ENCODE results near the gene CNTNAP2. TPM values are rescaled to one million over a fixed set of nuclear protein-coding genes. Genes with fewer than 3 reads are reported as not detected.

The CNTNAP2 gene
- total RNA-seq, 2 donors from 2014 or later: 171 to 228 TPM

DNA sequence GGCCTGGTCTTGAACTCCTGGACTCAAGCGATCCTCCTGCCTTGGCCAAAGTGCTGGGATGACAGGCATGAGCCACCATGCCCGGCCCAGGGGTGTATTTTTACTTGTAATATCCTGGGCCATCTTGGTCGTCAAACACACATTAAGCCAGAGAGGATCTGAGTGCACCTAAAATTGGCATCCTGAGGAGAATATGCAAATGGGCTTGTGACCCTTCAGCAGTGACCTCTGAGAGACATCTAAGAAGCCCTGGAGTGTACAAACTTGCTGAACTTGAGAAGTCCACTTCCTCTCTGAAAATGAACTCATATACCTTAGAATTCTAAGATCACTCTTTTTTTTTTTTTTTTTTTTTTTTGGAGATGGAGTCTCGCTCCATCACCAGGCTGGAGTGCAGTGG lies 2102.0 kb downstream of the CNTNAP2 start:
- no peaks in the 10 kb centered on the region for H3K36me3 Mint-ChIP-seq (ENCODE audit: low read depth)
- WGBS, 2 experiments (ENCODE audit: insufficient coverage in 1 of 2, insufficient read length in 1 of 2): 87 to 96% methylated on average over 4 of the region's 4 CpGs
- no peaks in the 10 kb centered on the region for H3K4me1 ChIP-seq (ENCODE audit: control insufficient read depth, insufficient read depth, low read length)
- H3K4me3 ChIP-seq (ENCODE audit: low read length): no peak overlapping the region
- H3K27ac ChIP-seq (ENCODE audit: low read depth, low read length): no peak overlapping the region
- H3K27ac Mint-ChIP-seq: no peak overlapping the region
- peaks cover 2% of the 10 kb centered on the region for H3K27me3 Mint-ChIP-seq (ENCODE audit: insufficient read depth)
- peaks cover 12% of the 10 kb centered on the region for H3K9me3 Mint-ChIP-seq
- H3K36me3 ChIP-seq (ENCODE audit: control insufficient read depth, insufficient read depth, low read length): no peaks in the 10 kb centered on the region
- H3K9ac ChIP-seq (ENCODE audit: extremely low read depth, low read length, poor library complexity, severe bottlenecking): no peak overlapping the region
- H3K4me1 Mint-ChIP-seq: no peaks in the 10 kb centered on the region
- H3K9me3 ChIP-seq (ENCODE audit: control insufficient read depth, low read length): no peaks in the 10 kb centered on the region
- TF ChIP-seq, protein P1, sequence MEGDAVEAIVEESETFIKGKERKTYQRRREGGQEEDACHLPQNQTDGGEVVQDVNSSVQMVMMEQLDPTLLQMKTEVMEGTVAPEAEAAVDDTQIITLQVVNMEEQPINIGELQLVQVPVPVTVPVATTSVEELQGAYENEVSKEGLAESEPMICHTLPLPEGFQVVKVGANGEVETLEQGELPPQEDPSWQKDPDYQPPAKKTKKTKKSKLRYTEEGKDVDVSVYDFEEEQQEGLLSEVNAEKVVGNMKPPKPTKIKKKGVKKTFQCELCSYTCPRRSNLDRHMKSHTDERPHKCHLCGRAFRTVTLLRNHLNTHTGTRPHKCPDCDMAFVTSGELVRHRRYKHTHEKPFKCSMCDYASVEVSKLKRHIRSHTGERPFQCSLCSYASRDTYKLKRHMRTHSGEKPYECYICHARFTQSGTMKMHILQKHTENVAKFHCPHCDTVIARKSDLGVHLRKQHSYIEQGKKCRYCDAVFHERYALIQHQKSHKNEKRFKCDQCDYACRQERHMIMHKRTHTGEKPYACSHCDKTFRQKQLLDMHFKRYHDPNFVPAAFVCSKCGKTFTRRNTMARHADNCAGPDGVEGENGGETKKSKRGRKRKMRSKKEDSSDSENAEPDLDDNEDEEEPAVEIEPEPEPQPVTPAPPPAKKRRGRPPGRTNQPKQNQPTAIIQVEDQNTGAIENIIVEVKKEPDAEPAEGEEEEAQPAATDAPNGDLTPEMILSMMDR (conservative IDR thresholded peaks at IDR 0.05): no peak
- no peaks in the 10 kb centered on the region for H3K27me3 ChIP-seq (ENCODE audit: control insufficient read depth, insufficient read depth, low read length, poor library complexity, severe bottlenecking)
- DNase-seq: no peak
- H3K4me3 Mint-ChIP-seq: no peak overlapping the region

DNA sequence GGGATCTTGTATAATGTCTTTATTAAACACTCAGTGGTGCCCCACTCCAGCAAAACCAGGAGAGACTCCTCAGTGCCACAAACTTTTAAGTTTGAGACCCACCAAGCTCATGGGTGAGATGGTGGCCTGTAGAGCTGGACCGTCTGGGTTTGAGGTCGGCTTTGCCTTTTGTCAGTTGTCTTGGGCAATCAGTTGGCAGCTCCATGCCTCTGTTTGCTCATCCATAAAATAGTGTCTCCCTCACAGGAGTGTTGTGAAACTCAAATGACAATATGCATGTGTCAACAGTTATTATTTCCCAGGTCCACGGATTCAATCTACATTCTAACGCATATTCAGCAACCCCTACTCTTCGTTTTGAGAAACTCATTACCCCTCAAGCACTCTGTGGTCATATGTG lies 2106.1 kb downstream of the CNTNAP2 start:
- DNase-seq: no peak
- WGBS, 2 experiments (ENCODE audit: insufficient coverage in 1 of 2, insufficient read length in 1 of 2): 71 to 73% methylated on average over 5 of the region's 5 CpGs
- no peak overlapping the region for H3K4me3 ChIP-seq (ENCODE audit: low read length)
- H3K27ac ChIP-seq (ENCODE audit: low read depth, low read length): no peak overlapping the region
- no peak overlapping the region for H3K27ac Mint-ChIP-seq
- H3K36me3 Mint-ChIP-seq (ENCODE audit: low read depth): no peaks in the 10 kb centered on the region
- H3K36me3 ChIP-seq (ENCODE audit: control insufficient read depth, insufficient read depth, low read length): no peaks in the 10 kb centered on the region
- H3K4me1 Mint-ChIP-seq: no peaks in the 10 kb centered on the region
- no peaks in the 10 kb centered on the region for H3K9me3 ChIP-seq (ENCODE audit: control insufficient read depth, low read length)
- H3K27me3 ChIP-seq (ENCODE audit: control insufficient read depth, insufficient read depth, low read length, poor library complexity, severe bottlenecking): no peaks in the 10 kb centered on the region
- no peak overlapping the region for H3K9ac ChIP-seq (ENCODE audit: extremely low read depth, low read length, poor library complexity, severe bottlenecking)
- H3K4me3 Mint-ChIP-seq: no peak overlapping the region
- no peaks in the 10 kb centered on the region for H3K27me3 Mint-ChIP-seq (ENCODE audit: insufficient read depth)
- H3K9me3 Mint-ChIP-seq: peaks cover 2% of the 10 kb centered on the region
- no peaks in the 10 kb centered on the region for H3K4me1 ChIP-seq (ENCODE audit: control insufficient read depth, insufficient read depth, low read length)
- TF ChIP-seq, protein P1 (conservative IDR thresholded peaks at IDR 0.05): no peak

DNA sequence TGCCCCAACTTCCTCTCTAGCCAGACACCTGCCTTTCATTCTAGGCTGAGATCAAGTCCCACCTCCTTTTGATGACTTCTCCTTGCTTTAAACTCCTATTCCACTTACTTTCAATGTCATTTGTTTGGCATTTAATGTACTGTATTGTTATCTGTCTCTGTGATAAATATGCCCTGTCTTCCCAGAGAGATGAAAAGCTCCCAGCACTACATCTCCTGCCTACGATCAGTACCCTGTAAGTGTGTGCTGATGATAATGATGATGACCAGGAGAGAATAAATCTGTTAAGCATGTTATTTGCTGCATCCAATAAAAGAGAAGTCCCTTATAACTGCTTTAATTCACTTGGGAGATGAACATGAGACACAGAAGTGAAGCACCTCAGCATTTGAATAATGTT lies 2106.6 kb downstream of the CNTNAP2 start:
- H3K4me1 ChIP-seq (ENCODE audit: control insufficient read depth, insufficient read depth, low read length): no peaks in the 10 kb centered on the region
- no peak overlapping the region for H3K4me3 Mint-ChIP-seq
- H3K36me3 ChIP-seq (ENCODE audit: control insufficient read depth, insufficient read depth, low read length): no peaks in the 10 kb centered on the region
- no peaks in the 10 kb centered on the region for H3K27me3 Mint-ChIP-seq (ENCODE audit: insufficient read depth)
- no peaks in the 10 kb centered on the region for H3K9me3 ChIP-seq (ENCODE audit: control insufficient read depth, low read length)
- H3K27ac ChIP-seq (ENCODE audit: low read depth, low read length): no peak overlapping the region
- no peaks in the 10 kb centered on the region for H3K4me1 Mint-ChIP-seq
- 92 to 100% methylated on average over 1 of the region's 1 CpG for WGBS, 2 experiments (ENCODE audit: insufficient coverage in 1 of 2, insufficient read length in 1 of 2)
- no peak for DNase-seq
- H3K27me3 ChIP-seq (ENCODE audit: control insufficient read depth, insufficient read depth, low read length, poor library complexity, severe bottlenecking): no peaks in the 10 kb centered on the region
- H3K9ac ChIP-seq (ENCODE audit: extremely low read depth, low read length, poor library complexity, severe bottlenecking): no peak overlapping the region
- TF ChIP-seq, protein P1 (conservative IDR thresholded peaks at IDR 0.05): no peak
- no peak overlapping the region for H3K27ac Mint-ChIP-seq
- H3K36me3 Mint-ChIP-seq (ENCODE audit: low read depth): no peaks in the 10 kb centered on the region
- no peak overlapping the region for H3K4me3 ChIP-seq (ENCODE audit: low read length)
- peaks cover 2% of the 10 kb centered on the region for H3K9me3 Mint-ChIP-seq
